Ascending aorta (tissue), 2 donors: Measurements from ENCODE around the gene ELFN2. TPM values are rescaled to one million over a fixed set of nuclear protein-coding genes. Genes with fewer than 3 reads are reported as not detected.

Experiments used
- DNase-seq, 2 donors: peaks; one replicate each; pipeline ENCODE4 v3.0.0-alpha.2; 2019; ENCODE audit warnings: low spot score in 2 of 2
- H3K27ac ChIP-seq, 2 donors: fragments of 200-600 bp; sonication (generic); one replicate each; pipeline ENCODE4 v1.5.1; 2016 to 2017; ENCODE audit warnings: mild to moderate bottlenecking in 1 of 2
- H3K27me3 ChIP-seq: fragments of 200-600 bp; sonication (generic); one replicate; pipeline ENCODE4 v1.5.1; 2017
- H3K36me3 ChIP-seq, 2 donors: fragments of 200-600 bp; sonication (generic); one replicate each; pipeline ENCODE4 v1.5.1; 2016
- H3K4me1 ChIP-seq, 2 donors: fragments of 200-600 bp; sonication (generic); one replicate each; pipeline ENCODE4 v1.5.1; 2016 to 2017; ENCODE audit warnings: mild to moderate bottlenecking in 1 of 2
- H3K4me3 ChIP-seq, 2 donors: fragments of 200-600 bp; sonication (generic); one replicate each; pipeline ENCODE4 v1.5.1; 2016 to 2017; ENCODE audit warnings: mild to moderate bottlenecking in 1 of 2
- H3K9me3 ChIP-seq, 2 donors: fragments of 200-600 bp; sonication (generic); one replicate each; pipeline ENCODE4 v1.5.1; 2016
- intact Hi-C: fragments of 100-400 bp; cut with DNase I; formaldehyde crosslinking; loops from one replicate; pipeline ENCODE4 v1.15.1; 2023
- total RNA-seq: library from RNA; depleted of rRNA; stranded (reverse); fragments of >200 nt; gene quantifications from one replicate; pipeline ENCODE4 v1.1.0, GENCODE V29; 2016
- TF ChIP-seq, protein P1 (sequence below), 3 experiments: fragments of 200-600 bp in 2 of 3; fragments of 450-650 bp in 1 of 3; sonication (generic) in 2 of 3; IDR thresholded peaks; one replicate each; pipeline ENCODE4 v1.5.1; 2016 to 2019; ENCODE audit warnings: antibody characterized with exemption in 3 of 3, mild to moderate bottlenecking in 1 of 3, moderate library complexity in 1 of 3

The ELFN2 gene
- total RNA-seq, 1 donor from 2014 or later, result not detected

DNA sequence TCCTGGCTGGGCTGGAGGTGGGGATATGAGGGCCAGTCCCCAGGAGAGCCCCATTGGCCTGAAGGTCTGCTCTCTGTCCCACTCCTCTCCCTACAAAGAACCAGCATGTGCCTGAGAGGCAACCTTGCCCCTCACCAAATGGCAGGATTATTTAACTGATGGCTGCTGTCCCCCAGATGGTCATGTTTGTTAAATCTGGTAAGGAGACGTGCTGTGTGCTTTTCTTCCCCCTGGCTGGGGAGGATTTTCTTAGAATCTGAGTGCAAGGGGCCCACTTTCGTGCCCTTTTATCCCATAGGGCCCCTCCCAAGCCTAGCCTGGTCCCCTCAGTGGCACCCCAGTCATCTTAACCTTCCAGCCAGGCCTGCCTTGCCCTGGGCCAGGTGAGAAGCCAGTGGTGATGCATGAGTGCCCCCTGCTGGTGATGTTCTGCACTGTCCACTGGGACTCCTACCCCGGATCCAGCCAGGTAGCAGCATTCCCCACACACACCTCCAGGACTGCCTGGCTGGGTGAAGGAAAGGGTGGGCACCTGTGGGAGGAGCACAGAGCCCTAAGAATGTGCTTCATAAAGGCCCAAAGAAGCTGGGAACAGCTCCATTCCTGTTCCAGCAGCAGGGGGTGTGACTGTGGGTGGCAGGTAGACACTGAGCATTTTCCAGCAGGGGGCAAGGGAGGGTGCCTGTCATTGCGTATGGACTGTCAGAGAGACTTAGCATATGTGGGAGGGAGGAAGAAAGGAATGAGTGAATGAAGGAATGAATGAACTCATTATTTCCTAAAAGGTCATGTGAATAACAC is 30.0 kb upstream of the ELFN2 start:
- DNase-seq, result no peak
- Histone ChIP-seq H3K36me3 (no peaks in the 10 kb centered on the region), H3K9me3 (no peaks in the 10 kb centered on the region), H3K27me3 (no peaks in the 10 kb centered on the region), H3K4me3 (no peak overlapping the region), H3K4me1 (no peaks in the 10 kb centered on the region), H3K27ac (no peak overlapping the region)
- TF ChIP-seq, protein P1, sequence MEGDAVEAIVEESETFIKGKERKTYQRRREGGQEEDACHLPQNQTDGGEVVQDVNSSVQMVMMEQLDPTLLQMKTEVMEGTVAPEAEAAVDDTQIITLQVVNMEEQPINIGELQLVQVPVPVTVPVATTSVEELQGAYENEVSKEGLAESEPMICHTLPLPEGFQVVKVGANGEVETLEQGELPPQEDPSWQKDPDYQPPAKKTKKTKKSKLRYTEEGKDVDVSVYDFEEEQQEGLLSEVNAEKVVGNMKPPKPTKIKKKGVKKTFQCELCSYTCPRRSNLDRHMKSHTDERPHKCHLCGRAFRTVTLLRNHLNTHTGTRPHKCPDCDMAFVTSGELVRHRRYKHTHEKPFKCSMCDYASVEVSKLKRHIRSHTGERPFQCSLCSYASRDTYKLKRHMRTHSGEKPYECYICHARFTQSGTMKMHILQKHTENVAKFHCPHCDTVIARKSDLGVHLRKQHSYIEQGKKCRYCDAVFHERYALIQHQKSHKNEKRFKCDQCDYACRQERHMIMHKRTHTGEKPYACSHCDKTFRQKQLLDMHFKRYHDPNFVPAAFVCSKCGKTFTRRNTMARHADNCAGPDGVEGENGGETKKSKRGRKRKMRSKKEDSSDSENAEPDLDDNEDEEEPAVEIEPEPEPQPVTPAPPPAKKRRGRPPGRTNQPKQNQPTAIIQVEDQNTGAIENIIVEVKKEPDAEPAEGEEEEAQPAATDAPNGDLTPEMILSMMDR (IDR thresholded peaks at IDR 0.05), result peak; percentile 44 to 60 (median 55)
- intact Hi-C loops, result loop anchor here (5.0 kb wide), 1 partner anchor 145 kb away; no protein-coding TSS in a partner anchor

DNA sequence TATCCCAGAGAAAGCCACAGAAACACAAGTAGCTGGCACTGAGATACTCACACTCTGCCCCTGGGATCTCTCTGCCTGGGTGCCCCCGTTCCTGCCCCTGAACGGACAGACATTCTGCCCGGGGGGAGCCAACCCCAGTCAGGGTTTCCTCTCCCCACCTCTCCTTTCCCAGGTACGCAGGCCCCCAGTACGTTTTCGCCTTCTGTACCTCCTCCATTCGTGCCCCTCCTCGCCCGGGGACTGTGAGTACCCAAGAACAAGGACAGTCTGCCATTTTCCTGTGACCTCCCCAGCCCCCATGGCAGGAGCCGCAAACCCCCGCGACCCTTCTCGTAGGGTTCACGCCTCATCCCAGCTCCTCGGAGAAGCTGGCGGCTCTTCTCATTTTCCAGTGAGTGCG is 29.1 kb upstream of the ELFN2 start:
- Histone ChIP-seq H3K27ac (no peak overlapping the region), H3K27me3 (no peaks in the 10 kb centered on the region), H3K9me3 (no peaks in the 10 kb centered on the region), H3K36me3 (no peaks in the 10 kb centered on the region), H3K4me1 (no peaks in the 10 kb centered on the region), H3K4me3 (no peak overlapping the region)
- intact Hi-C loops, result loop anchor here (5.0 kb wide), 1 partner anchor 144 kb away; no protein-coding TSS in a partner anchor
- TF ChIP-seq, protein P1 (IDR thresholded peaks at IDR 0.05), result no peak
- no peak for DNase-seq

DNA sequence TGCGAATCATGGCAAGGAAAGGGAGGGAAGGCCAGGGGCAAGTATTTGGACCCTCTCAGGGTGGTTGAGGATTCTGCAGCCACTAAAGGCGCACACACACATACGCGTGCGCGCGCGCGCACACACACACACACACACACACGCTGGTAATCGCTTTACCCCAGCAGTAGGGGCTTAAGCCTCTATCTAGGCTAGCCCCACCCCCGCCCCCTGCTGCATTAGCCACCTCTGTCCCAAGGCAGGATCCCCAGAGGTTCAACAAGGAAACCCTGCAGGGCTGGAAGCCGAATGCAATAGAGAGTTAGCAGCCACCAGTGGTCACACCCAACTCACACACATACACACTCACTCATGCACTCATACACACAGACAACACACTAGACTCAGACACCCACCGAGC is 28.6 kb upstream of the ELFN2 start:
- H3K9me3 ChIP-seq, result no peaks in the 10 kb centered on the region
- no peak overlapping the region for H3K4me3 ChIP-seq
- no peak overlapping the region for H3K27ac ChIP-seq
- intact Hi-C loops, result loop anchor here (5.0 kb wide), 1 partner anchor 144 kb away; no protein-coding TSS in a partner anchor
- H3K36me3 ChIP-seq, result no peaks in the 10 kb centered on the region
- no peaks in the 10 kb centered on the region for H3K27me3 ChIP-seq
- no peak for DNase-seq
- no peaks in the 10 kb centered on the region for H3K4me1 ChIP-seq
- TF ChIP-seq, protein P1 (IDR thresholded peaks at IDR 0.05), result no peak

DNA sequence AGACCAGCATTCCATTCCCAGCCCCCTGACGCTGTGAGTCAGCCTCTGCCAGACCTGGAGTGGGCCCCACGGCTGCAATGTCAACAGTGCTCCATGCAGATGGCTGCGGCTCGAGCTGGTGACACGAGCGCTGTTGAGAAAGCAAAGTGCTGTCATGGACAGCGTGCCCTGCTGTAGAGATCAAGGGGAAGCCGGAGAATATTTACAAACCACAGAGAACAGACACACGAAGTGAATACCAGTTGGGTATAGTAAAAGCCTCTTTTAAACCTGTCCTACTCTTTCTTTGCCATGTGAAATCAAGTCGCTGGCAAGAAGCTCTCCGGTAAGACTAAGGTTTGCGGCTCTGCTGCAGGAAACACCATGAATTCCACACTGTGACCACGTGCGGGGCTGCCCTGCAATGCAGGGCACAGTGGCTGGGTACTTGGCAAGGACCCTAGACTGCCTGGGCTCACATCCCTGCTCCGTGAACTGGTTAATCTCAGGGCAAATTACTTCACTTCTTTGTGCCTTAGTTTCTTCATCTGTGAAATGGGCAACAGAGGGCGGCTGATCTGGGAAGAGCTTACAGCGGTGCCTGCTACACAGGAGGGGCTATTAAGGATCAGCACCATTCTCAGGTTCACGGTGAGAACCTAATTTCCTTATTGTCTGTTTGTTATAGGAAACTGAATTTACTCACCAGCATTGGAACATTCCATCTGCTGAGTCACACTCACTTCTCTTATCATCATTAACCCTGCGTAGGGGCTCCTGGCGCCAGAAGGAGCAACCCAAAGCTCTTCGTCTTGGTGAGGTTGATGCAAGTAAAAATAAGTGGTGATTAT is 27.8 kb upstream of the ELFN2 start:
- Histone ChIP-seq H3K4me1 (no peaks in the 10 kb centered on the region), H3K9me3 (no peaks in the 10 kb centered on the region), H3K27me3 (no peaks in the 10 kb centered on the region), H3K36me3 (no peaks in the 10 kb centered on the region), H3K4me3 (peak overlapping the region in 1 of 2 donors; percentile 6), H3K27ac (no peak overlapping the region)
- no peak for DNase-seq
- TF ChIP-seq, protein P1 (IDR thresholded peaks at IDR 0.05), result no peak
- intact Hi-C loops, result loop anchor here (5.0 kb wide), 1 partner anchor 143 kb away; no protein-coding TSS in a partner anchor

DNA sequence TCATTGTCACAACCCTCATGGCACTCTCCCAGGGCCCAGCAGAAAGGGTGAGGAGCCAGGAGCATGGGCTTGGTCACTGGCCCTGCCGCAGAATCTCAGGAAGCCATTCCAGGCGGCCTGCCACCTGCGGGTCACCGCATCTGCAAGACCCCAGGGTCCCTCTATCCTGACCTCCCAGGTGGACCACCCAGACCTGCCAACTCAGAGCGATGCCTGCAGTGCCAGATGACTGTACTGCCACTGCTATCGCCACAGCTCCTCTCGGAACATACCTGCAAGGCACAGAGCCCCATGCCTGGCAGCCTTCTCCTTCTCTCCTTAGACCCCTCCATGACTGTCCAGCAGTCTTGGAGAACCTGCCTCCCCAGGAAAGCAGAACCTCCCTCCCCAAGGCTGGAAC is 26.4 kb upstream of the ELFN2 start:
- intact Hi-C loops, result no loop called here
- no peaks in the 10 kb centered on the region for H3K36me3 ChIP-seq
- no peak overlapping the region for H3K4me3 ChIP-seq
- H3K27ac ChIP-seq, result no peak overlapping the region
- H3K4me1 ChIP-seq, result no peaks in the 10 kb centered on the region
- TF ChIP-seq, protein P1 (IDR thresholded peaks at IDR 0.05), result no peak
- no peak for DNase-seq
- H3K9me3 ChIP-seq, result no peaks in the 10 kb centered on the region
- no peaks in the 10 kb centered on the region for H3K27me3 ChIP-seq
